Kidney (tissue), 22 donors: Measurements from ENCODE around the gene SSBP1. TPM values are rescaled to one million over a fixed set of nuclear protein-coding genes. Genes with fewer than 3 reads are reported as not detected.
"Not testable (repeated sequence)": the region's sequence is repeated elsewhere in the genome, so short reads cannot be mapped to it uniquely, and the experiment has no call there.

ENCODE experiments used
- DNase-seq, 5 donors: peaks; one replicate each; pipeline ENCODE4 v3.0.0-alpha.2; 2013 to 2020
- FAIRE-seq: peaks from 2 replicates; lab custom pipeline; 2012; peaks lifted over from hg19 to GRCh38; lab: Jason Lieb, UNC
- H3K27ac ChIP-seq, 2 donors: one replicate each; pipeline ENCODE4 v1.7.0; 2013; ENCODE audit warnings: low read depth in 2 of 2, low read length in 2 of 2, inconsistent platforms in 1 of 2
- H3K27me3 ChIP-seq: one replicate; pipeline ENCODE4 v1.7.1; 2013; ENCODE audit warnings: low read length, inconsistent platforms; ENCODE audit not compliant: control insufficient read depth, insufficient read depth
- H3K36me3 ChIP-seq, 3 donors: one replicate each; pipeline versions ENCODE4 v1.7.0 to v1.7.1; 2013; ENCODE audit warnings: low read length in 3 of 3, control low read depth in 1 of 3, inconsistent platforms in 1 of 3; ENCODE audit not compliant: insufficient read depth in 3 of 3, control insufficient read depth in 2 of 3
- H3K4me1 ChIP-seq, 3 donors: one replicate each; pipeline versions ENCODE4 v1.7.0 to v1.7.1; 2013; ENCODE audit warnings: low read length in 3 of 3, inconsistent platforms in 1 of 3, low read depth in 1 of 3; ENCODE audit not compliant: control insufficient read depth in 2 of 3, insufficient read depth in 2 of 3
- H3K4me3 ChIP-seq, 3 donors: one replicate each; pipeline versions ENCODE4 v1.7.0 to v1.8.1; 2013; ENCODE audit warnings: low read length in 3 of 3, control low read depth in 1 of 3, inconsistent platforms in 1 of 3
- H3K9ac ChIP-seq, 3 donors: one replicate each; pipeline versions ENCODE4 v1.7.0 to v1.7.1; 2013; ENCODE audit warnings: low read length in 3 of 3, control low read depth in 1 of 3, inconsistent platforms in 1 of 3
- H3K9me3 ChIP-seq, 3 donors: one replicate each; pipeline versions ENCODE4 v1.7.0 to v1.7.1; 2013; ENCODE audit warnings: low read length in 3 of 3, control low read depth in 1 of 3, inconsistent platforms in 1 of 3; ENCODE audit not compliant: control insufficient read depth in 2 of 3, insufficient read depth in 1 of 3
- CTCF ChIP-seq: IDR thresholded peaks from 3 replicates; pipeline ENCODE4 v1.5.1; 2012; ENCODE audit warnings: mild to moderate bottlenecking, moderate library complexity, borderline replicate concordance; ENCODE audit not compliant: insufficient read depth; ENCODE audit errors: extremely low read depth
- intact Hi-C: fragments of 100-400 bp; cut with DNase I; formaldehyde crosslinking; loops from one replicate; pipeline ENCODE4 v1.11.1; 2022
- long read RNA-seq, 10 donors: library from polyadenylated mRNA in 1 of 10; unstranded in 1 of 10; transcript quantifications; one replicate each; pipeline ENCODE4 v2.0.0 and lab custom pipeline, GENCODE V29; 2021 to 2026
- polyA plus RNA-seq: library from polyadenylated mRNA; stranded (reverse); fragments of 350-450 nt; fragmentation: Illumina TruSeq; extraction: RNeasy Lipid Tissue Mini Kit (QIAGEN cat#74804); gene quantifications from one replicate; pipeline ENCODE4 v1.2.3, GENCODE V29; 2014; ENCODE audit warnings: low read depth, low replicate concordance; ENCODE audit not compliant: insufficient read depth
- total RNA-seq: library from RNA; stranded (reverse); fragmentation: NEBNext Ultra II Directional; extraction: Animal tissue kit (Norgen Biotek cat#: 25700); gene quantifications from one replicate; pipeline ENCODE4 v1.2.1, GENCODE V29; 2021
- donor health status: control.
- donor health status: control.
- donor health status: control.
- donor health status: control.
- donor health status: control.
- donor health status: DM: yes; HTN: yes; CAD: no.
- donor health status: Normal renal cell carcinoma (clear cell type).

SSBP1 gene
- total RNA-seq, result 90.2 TPM
- polyA plus RNA-seq, result 190 TPM
- long read RNA-seq, donor 1, transcript SSBP1-201 (7 exons, 687 nt), result major isoform, 63 of 94 reads
- long read RNA-seq, donor 1, transcript SSBP1-214 (7 exons, 636 nt), result minor isoform, 9 of 94 reads
- long read RNA-seq, donor 1, partial matches to known transcripts, result 10 of 94 reads
- long read RNA-seq, donor 1, other reads (novel, unspliced or antisense), result 0 of 94 reads
- long read RNA-seq, donor 2, transcript SSBP1-212 (6 exons, 1,434 nt), result minor isoform, 14 of 116 reads
- long read RNA-seq, donor 2, transcript SSBP1-214 (7 exons, 636 nt), result minor isoform, 16 of 116 reads
- long read RNA-seq, donor 2, transcript SSBP1-201 (7 exons, 687 nt), result major isoform, 67 of 116 reads
- long read RNA-seq, donor 2, partial matches to known transcripts, result 13 of 116 reads
- long read RNA-seq, donor 2, other reads (novel, unspliced or antisense), result 0 of 116 reads
- long read RNA-seq, donor 3, transcript SSBP1-201 (7 exons, 687 nt), result major isoform, 95 of 145 reads
- long read RNA-seq, donor 3, transcript SSBP1-206 (7 exons, 630 nt), result minor isoform, 5 of 145 reads
- long read RNA-seq, donor 3, transcript SSBP1-214 (7 exons, 636 nt), result minor isoform, 16 of 145 reads
- long read RNA-seq, donor 3, transcript SSBP1-212 (6 exons, 1,434 nt), result minor isoform, 5 of 145 reads
- long read RNA-seq, donor 3, partial matches to known transcripts, result 18 of 145 reads
- long read RNA-seq, donor 3, other reads (novel, unspliced or antisense), result 0 of 145 reads
- long read RNA-seq, donor 4, transcript SSBP1-201 (7 exons, 687 nt), result major isoform, 29 of 52 reads
- long read RNA-seq, donor 4, transcript SSBP1-214 (7 exons, 636 nt), result minor isoform, 12 of 52 reads
- long read RNA-seq, donor 4, partial matches to known transcripts, result 8 of 52 reads
- long read RNA-seq, donor 4, other reads (novel, unspliced or antisense), result 0 of 52 reads
- long read RNA-seq, donor 5, transcript SSBP1-201 (7 exons, 687 nt), result major isoform, 5 of 8 reads
- long read RNA-seq, donor 5, partial matches to known transcripts, result 0 of 8 reads
- long read RNA-seq, donor 5, other reads (novel, unspliced or antisense), result 0 of 8 reads
- long read RNA-seq, donor 6, transcript SSBP1-206 (7 exons, 630 nt), result minor isoform, 9 of 347 reads
- long read RNA-seq, donor 6, transcript SSBP1-214 (7 exons, 636 nt), result minor isoform, 58 of 347 reads
- long read RNA-seq, donor 6, transcript SSBP1-212 (6 exons, 1,434 nt), result minor isoform, 9 of 347 reads
- long read RNA-seq, donor 6, transcript SSBP1-201 (7 exons, 687 nt), result major isoform, 197 of 347 reads
- long read RNA-seq, donor 6, partial matches to known transcripts, result 68 of 347 reads
- long read RNA-seq, donor 6, other reads (novel, unspliced or antisense), result 0 of 347 reads
- long read RNA-seq, donor 7, transcript SSBP1-201 (7 exons, 687 nt), result major isoform, 13 of 27 reads
- long read RNA-seq, donor 7, partial matches to known transcripts, result 2 of 27 reads
- long read RNA-seq, donor 7, other reads (novel, unspliced or antisense), result 6 of 27 reads
- long read RNA-seq, donor 8, transcript SSBP1-214 (7 exons, 636 nt), result minor isoform, 13 of 121 reads
- long read RNA-seq, donor 8, transcript SSBP1-201 (7 exons, 687 nt), result major isoform, 69 of 121 reads
- long read RNA-seq, donor 8, partial matches to known transcripts, result 27 of 121 reads
- long read RNA-seq, donor 8, other reads (novel, unspliced or antisense), result 0 of 121 reads
- long read RNA-seq, donor 9, transcript SSBP1-214 (7 exons, 636 nt), result minor isoform, 9 of 57 reads
- long read RNA-seq, donor 9, transcript SSBP1-206 (7 exons, 630 nt), result minor isoform, 5 of 57 reads
- long read RNA-seq, donor 9, transcript SSBP1-201 (7 exons, 687 nt), result major isoform, 31 of 57 reads
- long read RNA-seq, donor 9, partial matches to known transcripts, result 8 of 57 reads
- long read RNA-seq, donor 9, other reads (novel, unspliced or antisense), result 0 of 57 reads
- long read RNA-seq, donor 10, transcript SSBP1-206 (7 exons, 630 nt), result minor isoform, 5 of 104 reads
- long read RNA-seq, donor 10, transcript SSBP1-201 (7 exons, 687 nt), result major isoform, 61 of 104 reads
- long read RNA-seq, donor 10, transcript SSBP1-214 (7 exons, 636 nt), result minor isoform, 10 of 104 reads
- long read RNA-seq, donor 10, partial matches to known transcripts, result 24 of 104 reads
- long read RNA-seq, donor 10, other reads (novel, unspliced or antisense), result 0 of 104 reads

- TF ChIP-seq CTCF, result peak; percentile 61
Measured at GRCh38 chr7:141737836-141738591, at the start of gene SSBP1. SSBP1 (plus strand) TSS chr7:141738358; CDS start chr7:141739167, 809 bp downstream.

GRCh38 chr7:141689072-141689825 lies 48.9 kb upstream of the SSBP1 start:
- H3K9me3 ChIP-seq, FAIRE-seq, H3K4me3 ChIP-seq, DNase-seq, H3K9ac ChIP-seq, H3K36me3 ChIP-seq, H3K27me3 ChIP-seq, H3K27ac ChIP-seq, intact Hi-C loops: not testable (repeated sequence)
- peaks cover 0 to 12% (median 7%) of the 10 kb centered on the region in 3 donors for H3K4me1 ChIP-seq

More at GRCh38 chr7:141737836-141738591, at the start of gene SSBP1:
- Histone ChIP-seq H3K9me3 (no peaks in the 10 kb centered on the region), H3K4me1 (peaks cover 0 to 10% (median 8%) of the 10 kb centered on the region in 3 donors), H3K4me3 (peak within 1 kb of the TSS; percentile 90 to 100 (median 99)), H3K9ac (peak within 1 kb of the TSS; percentile 42 to 100 (median 95)), H3K27ac (peak within 1 kb of the TSS; percentile 74 to 88), H3K27me3 (no peaks in the 10 kb centered on the region), H3K36me3 (peaks cover 0 to 13% (median 11%) of the 10 kb centered on the region in 3 donors)
- DNase-seq, result peak; percentile 95 to 99 (median 96)
- intact Hi-C loops, result no loop called here
- FAIRE-seq, result peak; percentile 96
